Coronary artery (tissue), 2 donors: ENCODE data around the gene OPRL1.

Experiments used
- DNase-seq: peaks from one replicate; pipeline ENCODE4 v3.0.0-alpha.2; 2017; ENCODE audit warnings: low spot score
- H3K27ac ChIP-seq, 2 donors: fragments of 200-600 bp; sonication (generic); one replicate each; pipeline ENCODE4 v1.5.1; 2016 to 2019
- H3K4me3 ChIP-seq: fragments of 200-600 bp; sonication (generic); 2 replicates; pipeline ENCODE4 v1.5.1; 2016; ENCODE audit warnings: mild to moderate bottlenecking, moderate library complexity
- CTCF ChIP-seq: fragments of 200-600 bp; sonication (generic); IDR thresholded peaks from one replicate; pipeline ENCODE4 v1.5.1; 2019; ENCODE audit warnings: antibody characterized with exemption

OPRL1 gene

GRCh38 chr20:64049878-64050260 lies 30.0 kb upstream of the OPRL1 start:
- H3K4me3 ChIP-seq, result peak overlapping the region; percentile 69
- H3K27ac ChIP-seq, result peak overlapping the region in 1 of 2 donors; percentile 79
- no peak for TF ChIP-seq CTCF
- DNase-seq, result no peak

- no peak for TF ChIP-seq CTCF
- peak overlapping the region; percentile 69 for H3K4me3 ChIP-seq
Observed at GRCh38 chr20:64050261-64051032, 29.4 kb upstream of the OPRL1 start.

GRCh38 chr20:64051033-64051452 lies 28.8 kb upstream of the OPRL1 start:
- DNase-seq, result no peak
- no peak for TF ChIP-seq CTCF
- peak overlapping the region; percentile 52 to 79 for H3K27ac ChIP-seq
- H3K4me3 ChIP-seq, result peak overlapping the region; percentile 69

More at GRCh38 chr20:64050261-64051032, 29.4 kb upstream of the OPRL1 start:
- no peak for DNase-seq
- peak overlapping the region in 1 of 2 donors; percentile 79 for H3K27ac ChIP-seq

GRCh38 chr20:64051561-64052325 lies 28.1 kb upstream of the OPRL1 start:
- DNase-seq, result no peak
- Histone ChIP-seq H3K4me3 (peak overlapping the region; percentile 69), H3K27ac (peak overlapping the region; percentile 52 to 79)
- TF ChIP-seq CTCF, result no peak

- Histone ChIP-seq H3K4me3 (no peak overlapping the region), H3K27ac (peak overlapping the region in 1 of 2 donors; percentile 79)
- no peak for TF ChIP-seq CTCF
- no peak for DNase-seq
Observed at GRCh38 chr20:64052326-64052722, 27.6 kb upstream of the OPRL1 start.

GRCh38 chr20:64052987-64053840 lies 26.7 kb upstream of the OPRL1 start:
- Histone ChIP-seq H3K4me3 (no peak overlapping the region), H3K27ac (peak overlapping the region in 1 of 2 donors; percentile 79)
- TF ChIP-seq CTCF, result no peak
- DNase-seq, result no peak
